HG02970 (cell line): ENCODE results near the gene TAPBPL.
"Not testable (repeated sequence)": the region's sequence is repeated elsewhere in the genome, so short reads cannot be mapped to it uniquely, and the experiment has no call there.

Experiments used
- ATAC-seq: cut with Tn5 transposase; IDR thresholded peaks from one replicate; pipeline ENCODE4 v1.9.1; 2021; ENCODE audit warnings: mild to moderate bottlenecking, moderate library complexity, moderate number of reproducible peaks; ENCODE audit not compliant: unreplicated experiment, low FRiP score

The TAPBPL gene

GRCh38 chr12:6451348-6452244 is at the start of gene TAPBPL:
TSS of gene TAPBPL (plus strand) at chr12:6452042. CDS start at chr12:6452249, 207 bp downstream.
- ATAC-seq = peak; percentile 40

GRCh38 chr12:6404390-6404789 is 47.5 kb upstream of the TAPBPL start:
- ATAC-seq = no peak

GRCh38 chr12:6405963-6406362 is 45.9 kb upstream of the TAPBPL start:
- ATAC-seq = no peak

- ATAC-seq = no peak
These were observed 44.4 kb upstream of the TAPBPL start for GRCh38 chr12:6407236-6407954.

GRCh38 chr12:6416596-6416995 is 35.2 kb upstream of the TAPBPL start:
- ATAC-seq = no peak

- ATAC-seq = no peak
These were observed 33.0 kb upstream of the TAPBPL start for GRCh38 chr12:6418796-6419195.

GRCh38 chr12:6420364-6420763 is 31.5 kb upstream of the TAPBPL start:
- no peak for ATAC-seq

- no peak for ATAC-seq
These were observed 28.4 kb upstream of the TAPBPL start for GRCh38 chr12:6423267-6424007.

- ATAC-seq = no peak
These were observed 27.9 kb upstream of the TAPBPL start for GRCh38 chr12:6424008-6424347.

GRCh38 chr12:6424866-6425265 is 27.0 kb upstream of the TAPBPL start:
- ATAC-seq = no peak

GRCh38 chr12:6425590-6426531 is 26.0 kb upstream of the TAPBPL start:
- no peak for ATAC-seq

- ATAC-seq = peak; percentile 67
These were observed 24.8 kb upstream of the TAPBPL start for GRCh38 chr12:6426882-6427671.

GRCh38 chr12:6427796-6428195 is 24.0 kb upstream of the TAPBPL start:
- ATAC-seq = not testable (repeated sequence)

GRCh38 chr12:6428326-6428725 is 23.5 kb upstream of the TAPBPL start:
- ATAC-seq = no peak

GRCh38 chr12:6430124-6430989 is 21.5 kb upstream of the TAPBPL start:
- ATAC-seq = no peak

- ATAC-seq = no peak
These were observed 18.9 kb upstream of the TAPBPL start for GRCh38 chr12:6432991-6433390.

GRCh38 chr12:6434205-6435140 is 17.4 kb upstream of the TAPBPL start:
- no peak for ATAC-seq
